K562 (cell line): ENCODE results near the gene DOLPP1. TPM values are rescaled to one million over a fixed set of nuclear protein-coding genes. Genes with fewer than 3 reads are reported as not detected.

ENCODE experiments used
- ARID3B ChIP-seq: fragments of 250-450 bp; sonication (Bioruptor Pico); IDR thresholded peaks from 2 replicates; pipeline ENCODE4 v1.4.0; 2020; ENCODE audit warnings: borderline replicate concordance
- DEAF1 ChIP-seq: fragments of 450-650 bp; formaldehyde crosslinking; IDR thresholded peaks from 2 replicates; pipeline ENCODE4 v1.4.0; 2020; ENCODE audit warnings: mild to moderate bottlenecking, moderate library complexity
- E4F1 ChIP-seq: fragments of 250-450 bp; sonication (Bioruptor Pico); IDR thresholded peaks from 2 replicates; pipeline ENCODE4 v1.5.0; 2021; ENCODE audit warnings: mild to moderate bottlenecking, borderline replicate concordance
- HNRNPH1 ChIP-seq: fragments of 200-400 bp; formaldehyde crosslinking; optimal IDR thresholded peaks from 2 replicates; pipeline ENCODE3; 2017; ENCODE audit warnings: low read depth, mild to moderate bottlenecking, low read length, moderate library complexity
- ILF3 ChIP-seq: fragments of 450-650 bp; IDR thresholded peaks from 2 replicates; pipeline ENCODE4 v1.6.1; 2018; ENCODE audit warnings: antibody characterized with exemption, mild to moderate bottlenecking, moderate library complexity, borderline replicate concordance
- KLF1 ChIP-seq: fragments of 450-650 bp; IDR thresholded peaks from 2 replicates; pipeline ENCODE4 v1.6.1; 2016; ENCODE audit warnings: missing genetic modification characterization, missing compliant biosample characterization
- MAFF ChIP-seq: IDR thresholded peaks from 2 replicates; pipeline ENCODE4 v1.6.1; 2012; ENCODE audit warnings: low read length, improper control_type of control experiment
- MBD1 ChIP-seq: fragments of 250-450 bp; sonication (Bioruptor Pico); IDR thresholded peaks from 2 replicates; pipeline ENCODE4 v1.8.0; 2022; ENCODE audit warnings: inconsistent platforms
- NEUROD1 ChIP-seq: fragments of 150-350 bp; IDR thresholded peaks from 2 replicates; pipeline ENCODE4 v1.6.1; 2014; ENCODE audit warnings: borderline replicate concordance, low read length, low read depth; ENCODE audit not compliant: partially characterized antibody
- RFX5 ChIP-seq: IDR thresholded peaks from 2 replicates; pipeline ENCODE4 v1.6.1; 2011; ENCODE audit warnings: low read depth, mild to moderate bottlenecking, improper control_type of control experiment, low read length
- SIN3B ChIP-seq: fragments of 450-650 bp; IDR thresholded peaks from 2 replicates; pipeline ENCODE4 v1.6.1; 2017; ENCODE audit warnings: low read depth, mild to moderate bottlenecking, moderate library complexity
- SMARCE1 ChIP-seq: fragments of 450-650 bp; IDR thresholded peaks from 2 replicates; pipeline ENCODE4 v1.7.1; 2016; ENCODE audit warnings: mild to moderate bottlenecking
- SOX6 ChIP-seq: fragments of 450-650 bp; IDR thresholded peaks from 2 replicates; pipeline ENCODE4 v1.6.1; 2014; ENCODE audit warnings: mild to moderate bottlenecking
- ZNF592 ChIP-seq: fragments of 450-650 bp; IDR thresholded peaks from 2 replicates; pipeline ENCODE4 v1.6.1; 2017; ENCODE audit warnings: antibody characterized with exemption, mild to moderate bottlenecking
- polyA plus RNA-seq, 8 experiments: library from polyadenylated mRNA; depleted of rRNA in 4 of 8; stranded (reverse) in 5 of 8; unstranded in 3 of 8; fragments of >200 nt; fragmentation: Nextera tagmentation in 2 of 8; fragmentation: Illumina TruSeq in 1 of 8; extraction: Ambion mirVana in 2 of 8; extraction: Trizol in 1 of 8; gene quantifications; 2 replicates each; pipeline versions ENCODE4 v1.2.1 to v1.2.3, GENCODE V29; 2011 to 2014; ENCODE audit warnings: inconsistent platforms in 1 of 8, missing spikeins in 1 of 8
- total RNA-seq, 7 experiments: library from RNA; depleted of rRNA in 6 of 7; stranded (reverse); fragments of >200 nt in 6 of 7; fragmentation: Illumina TruSeq in 2 of 7; extraction: Trizol in 2 of 7; gene quantifications; 2 replicates each; pipeline versions ENCODE4 v1.2.1 to v1.2.3, GENCODE V29; 2011 to 2021; ENCODE audit warnings: low replicate concordance in 1 of 7

Gene DOLPP1
- total and polyA plus RNA-seq, 9 of the 15 experiments (the other 6 are each of a cell fraction or from before 2014, with no cell fraction given), result 3.0 to 39.8 (median 30.5) TPM

GRCh38 chr9:129139233-129139992 lies 58.5 kb downstream of the DOLPP1 start (continued):
- TF ChIP-seq SMARCE1 (no peak), HNRNPH1 (no peak), DEAF1 (CRISPR knock-in tag) (peak; percentile 91), MBD1 (CRISPR knock-in tag) (no peak), E4F1 (no peak), NEUROD1 (no peak), ARID3B (no peak), MAFF (no peak), SOX6 (0 out of 2 replicates have a peak, but pooled peaks have one; percentile 21), KLF1 (tag) (peak; percentile 48; the same call in 1 of the 2 replicates), ILF3 (no peak), SIN3B (no peak), ZNF592 (peak; percentile 74), RFX5 (no peak)
